C1 segment of cervical spinal cord (tissue), 14 donors: ENCODE measurements around the gene RAPGEF3.

ENCODE experiments used
- DNase-seq, 14 donors: peaks; one replicate each; lab custom pipeline; 2025; lab: John Stamatoyannopoulos, UW

RAPGEF3 gene

DNA sequence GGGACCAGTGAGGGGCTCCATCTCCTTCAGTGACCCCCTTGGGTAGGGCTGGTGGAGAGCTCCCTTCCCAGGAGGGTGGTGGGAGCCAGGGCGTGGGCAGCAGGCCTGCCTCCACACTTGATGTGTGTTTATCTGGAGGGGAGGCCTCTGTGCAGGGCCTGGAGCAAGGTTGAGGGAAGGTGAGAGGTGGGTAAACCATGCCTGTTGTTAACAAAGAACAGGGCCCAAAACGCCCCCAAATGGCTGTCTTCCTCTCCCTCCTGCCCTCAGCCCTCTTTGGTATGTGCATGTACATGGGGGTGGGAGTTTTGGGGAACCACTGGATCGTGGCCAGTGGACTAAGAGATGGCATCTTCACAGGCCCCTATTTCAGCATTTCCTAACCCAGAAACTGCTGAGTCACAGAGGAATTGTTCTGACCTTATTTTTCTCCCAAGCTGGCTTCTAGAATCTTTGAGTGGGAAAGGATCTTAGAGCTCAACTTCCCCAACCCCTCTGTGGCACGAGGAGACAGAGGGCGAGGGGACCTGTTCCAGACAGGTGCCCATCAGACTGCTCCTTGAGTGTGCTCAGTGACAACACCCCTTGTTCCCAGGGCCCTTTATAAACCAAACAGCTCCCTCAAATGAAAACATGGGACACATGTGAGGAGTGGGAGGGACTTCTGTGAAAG lies 17.9 kb upstream of the RAPGEF3 start:
- peak in 1 of 14 donors; percentile 22 for DNase-seq

DNA sequence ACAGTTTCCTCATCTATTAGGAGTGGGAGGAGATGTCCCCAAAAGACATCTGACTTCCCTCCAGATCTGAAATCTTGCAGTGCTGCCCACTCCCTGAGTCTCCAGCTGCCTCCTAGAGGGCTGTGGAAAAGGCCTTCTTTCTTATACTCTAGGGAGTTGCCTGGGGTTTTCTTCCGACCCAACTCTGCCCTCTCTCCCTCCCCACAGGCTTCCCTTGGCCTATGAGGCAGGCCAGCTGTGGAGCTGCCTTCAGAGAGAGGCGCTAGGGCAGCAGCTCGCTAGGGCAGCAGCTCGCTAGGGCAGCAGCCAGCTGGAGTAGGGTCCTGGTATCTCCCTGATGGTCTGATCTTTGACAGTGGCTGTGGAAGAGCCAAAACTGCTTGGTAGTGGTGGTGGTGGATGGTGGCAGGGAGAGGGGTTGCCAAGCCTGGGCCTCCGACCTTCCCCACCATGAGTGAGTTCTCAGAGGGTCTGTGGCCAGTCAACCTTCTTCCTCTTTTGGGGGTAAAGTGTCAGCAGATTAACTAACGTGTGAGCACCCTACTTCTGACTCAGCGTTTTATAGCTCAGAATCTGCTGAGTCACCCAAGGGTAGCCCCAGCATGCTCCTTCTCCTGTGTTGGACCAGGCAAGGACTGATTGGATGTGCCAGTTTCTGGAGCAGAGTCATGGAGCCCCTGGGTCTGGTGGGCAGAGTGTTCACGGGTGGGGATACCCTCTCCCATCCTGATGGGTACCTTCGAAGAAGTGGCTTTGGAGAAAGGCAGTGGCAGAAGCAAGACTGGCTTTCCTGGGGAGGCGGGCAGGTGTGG lies 16.6 kb upstream of the RAPGEF3 start:
- peak in 9 of 14 donors; percentile 36 to 73 (median 57) for DNase-seq

DNA sequence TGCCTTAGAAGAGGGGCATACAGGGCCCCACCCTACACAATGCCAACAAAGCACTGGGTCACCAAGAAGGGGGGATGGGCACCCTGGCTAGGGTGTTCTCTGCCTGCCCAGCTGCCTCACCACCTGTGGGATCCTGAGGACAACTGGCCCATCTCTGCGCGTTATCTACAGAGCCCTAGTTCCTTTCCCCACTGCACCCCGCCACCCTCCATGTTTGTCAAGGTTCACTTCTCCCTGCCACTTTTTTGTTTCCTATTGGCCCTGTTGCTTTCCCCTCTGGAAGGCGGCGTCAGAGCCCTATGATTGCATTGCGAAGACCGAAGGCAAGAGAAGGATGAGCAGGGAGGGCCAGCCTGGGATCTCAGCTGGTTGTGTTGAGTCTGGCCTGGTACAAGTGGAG lies 16.0 kb upstream of the RAPGEF3 start:
- peak in 1 of 14 donors; percentile 59 for DNase-seq

DNA sequence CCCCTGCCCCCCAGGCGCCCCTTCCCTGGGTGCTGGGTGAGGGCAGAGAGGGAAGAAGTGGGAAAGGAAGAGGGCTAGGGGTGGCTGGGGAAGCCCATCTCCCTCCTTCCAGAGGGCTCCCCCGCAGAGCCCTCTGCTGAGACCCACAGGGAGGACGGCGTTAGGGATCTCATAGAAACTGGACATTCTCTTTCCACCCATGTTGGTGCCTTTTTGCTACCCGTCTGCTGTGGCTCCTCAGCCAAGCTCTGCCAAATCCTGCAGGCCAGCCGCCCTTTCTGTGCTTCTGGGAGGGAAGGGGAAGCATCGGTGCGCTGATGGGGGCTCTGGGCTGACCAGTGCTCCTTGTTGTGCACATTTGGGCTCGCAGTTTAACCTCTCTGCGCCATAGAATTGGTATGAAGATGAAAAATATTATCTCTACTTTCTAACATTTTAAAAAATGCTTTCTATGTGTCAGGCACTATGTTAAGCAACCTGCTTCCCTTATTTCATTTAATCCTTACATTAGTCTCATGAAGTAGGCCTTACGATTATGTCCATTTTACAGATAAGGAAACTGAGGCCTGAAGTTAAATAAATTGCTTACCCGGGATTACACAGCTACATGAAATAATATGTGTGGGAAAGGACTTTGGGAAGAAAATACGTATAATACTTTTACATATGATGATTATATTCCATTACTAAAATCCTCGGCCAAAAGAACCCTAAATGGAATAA lies 15.3 kb upstream of the RAPGEF3 start:
- DNase-seq: peak in 1 of 14 donors; percentile 65

DNA sequence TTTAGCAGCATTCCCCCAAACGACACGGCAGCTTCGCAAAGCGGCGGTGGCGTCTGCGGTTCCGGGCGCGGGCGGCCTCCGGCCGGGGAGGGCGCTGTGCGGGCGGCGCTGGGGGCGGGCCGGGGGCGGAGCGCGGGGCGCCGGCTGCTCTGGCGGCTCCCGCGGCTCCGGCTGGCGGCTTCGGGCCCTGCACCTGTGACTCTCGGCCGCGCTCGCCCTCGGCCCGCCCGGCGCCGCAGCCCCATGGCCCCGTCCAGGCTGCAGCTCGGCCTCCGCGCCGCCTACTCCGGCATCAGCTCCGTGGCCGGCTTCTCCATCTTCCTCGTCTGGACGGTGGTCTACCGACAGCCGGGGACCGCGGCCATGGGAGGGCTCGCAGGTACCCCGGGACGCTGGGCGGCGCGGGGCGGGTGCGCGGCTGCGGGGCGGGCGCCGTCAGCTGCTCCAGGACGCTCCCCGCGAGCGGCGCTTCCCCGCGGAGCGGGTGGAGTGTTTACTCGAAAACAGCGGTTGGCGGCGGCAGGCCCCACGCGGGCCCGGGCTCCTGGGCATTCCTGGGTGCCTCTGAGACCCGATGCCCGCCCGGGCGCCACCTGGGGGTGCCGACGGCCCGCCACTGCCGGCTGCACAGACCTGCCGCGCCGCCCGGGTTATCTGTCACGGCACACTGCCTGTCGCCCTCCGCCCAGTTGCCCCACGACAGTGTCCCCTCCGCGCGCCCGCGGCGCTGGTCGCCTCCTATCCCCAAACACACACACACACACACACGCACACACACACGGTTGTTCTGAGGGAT lies 14.6 kb upstream of the RAPGEF3 start, which contains the start of gene SLC48A1:
Gene SLC48A1 (plus strand): TSS at position 177 of the 796 bp plus-strand sequence. CDS start 67 bp downstream, at position 244.
- DNase-seq: peak in 12 of 14 donors; percentile 30 to 88 (median 64)

DNA sequence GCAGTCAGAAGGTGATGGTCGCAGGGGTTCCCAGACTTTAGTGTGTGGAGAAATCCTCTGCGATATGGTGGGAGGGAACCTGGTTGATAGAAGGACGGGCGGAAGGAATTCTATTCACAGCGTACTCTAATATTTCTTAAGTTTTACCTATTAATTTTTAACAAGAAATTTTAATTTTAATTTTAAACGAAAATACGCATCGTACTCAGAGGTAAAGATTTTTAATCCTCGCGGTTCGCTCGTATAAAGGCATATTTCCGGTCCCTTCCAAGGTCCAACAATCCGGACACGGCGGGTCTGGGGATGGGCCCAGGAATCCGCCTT lies 14.0 kb upstream of the RAPGEF3 start:
- no peak for DNase-seq

DNA sequence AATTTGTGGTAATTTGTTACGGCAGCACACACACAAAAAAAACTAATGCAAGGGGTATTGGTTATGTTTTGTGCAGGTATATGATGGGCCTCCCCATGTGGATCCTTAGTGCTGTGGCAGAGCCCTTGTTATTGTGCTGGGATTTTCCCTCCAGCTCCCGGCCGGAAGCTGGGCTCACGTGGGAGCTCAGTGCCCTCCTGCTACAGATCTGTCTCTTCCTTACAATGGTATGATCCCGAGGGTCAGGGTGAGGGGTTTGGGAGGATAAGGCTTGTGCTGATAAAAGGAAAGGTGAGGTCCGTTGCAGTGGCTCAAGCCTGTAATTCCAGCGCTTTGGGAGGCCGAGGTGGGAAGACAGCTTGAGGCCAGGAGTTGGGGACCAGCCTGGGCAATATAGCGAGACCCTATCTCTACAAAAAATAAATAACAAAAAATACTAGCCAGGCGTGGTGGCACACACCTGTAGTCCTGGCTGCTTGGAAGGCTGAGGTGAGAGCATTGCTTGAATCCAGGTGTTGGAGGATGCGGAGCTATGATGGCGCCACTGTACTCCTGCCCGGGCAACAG lies 13.5 kb upstream of the RAPGEF3 start:
- peak in 5 of 14 donors; percentile 19 to 66 (median 39) for DNase-seq

DNA sequence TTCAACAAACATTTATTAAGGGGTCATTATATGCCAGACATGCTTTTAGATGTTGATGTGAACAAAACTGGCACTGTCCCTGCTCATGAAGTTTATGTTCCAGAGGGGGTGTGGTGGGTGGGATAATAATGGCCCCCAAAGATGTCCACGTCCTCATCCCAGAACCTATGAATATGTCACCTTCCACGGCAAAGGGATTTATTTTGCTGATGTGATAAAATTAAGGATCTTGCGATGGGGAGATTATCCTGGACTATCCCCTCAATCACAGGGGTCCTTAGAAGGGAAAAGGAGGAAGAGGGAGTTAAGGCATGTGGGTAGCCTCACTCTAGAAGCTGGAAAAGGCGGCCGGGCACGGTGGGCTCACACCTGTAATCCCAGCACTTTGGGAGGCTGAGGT lies 12.6 kb upstream of the RAPGEF3 start:
- DNase-seq: no peak

DNA sequence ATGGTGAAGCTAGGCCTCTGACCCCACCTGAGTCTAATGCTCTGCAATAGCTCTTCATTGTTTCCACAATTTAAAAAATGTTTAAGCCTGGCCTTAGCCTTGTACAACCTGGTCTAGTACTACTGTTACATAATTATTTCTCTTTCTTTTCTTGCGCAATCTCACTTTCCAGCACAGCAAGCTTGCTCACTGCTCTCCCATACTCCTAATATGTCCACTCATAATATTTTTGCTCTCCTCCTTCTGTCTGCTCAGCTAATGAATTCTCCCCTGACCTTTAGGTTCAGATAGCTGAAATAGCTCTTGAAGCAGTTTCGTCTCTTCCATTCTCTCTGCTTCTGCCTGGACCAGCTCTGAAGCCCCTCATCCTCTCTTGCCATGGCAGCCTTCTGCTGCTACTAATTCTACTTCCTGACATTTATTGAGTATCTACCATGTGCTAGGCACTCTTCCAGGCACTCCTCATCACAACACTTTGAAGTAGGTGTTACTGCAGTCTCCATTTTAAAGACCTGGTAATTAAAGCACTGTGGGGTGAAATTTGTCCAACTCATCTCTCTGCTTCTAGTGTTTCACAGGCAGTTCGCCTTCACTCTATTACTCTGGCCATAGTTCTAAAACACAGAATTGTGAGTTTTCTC lies 11.5 kb upstream of the RAPGEF3 start:
- no peak for DNase-seq

DNA sequence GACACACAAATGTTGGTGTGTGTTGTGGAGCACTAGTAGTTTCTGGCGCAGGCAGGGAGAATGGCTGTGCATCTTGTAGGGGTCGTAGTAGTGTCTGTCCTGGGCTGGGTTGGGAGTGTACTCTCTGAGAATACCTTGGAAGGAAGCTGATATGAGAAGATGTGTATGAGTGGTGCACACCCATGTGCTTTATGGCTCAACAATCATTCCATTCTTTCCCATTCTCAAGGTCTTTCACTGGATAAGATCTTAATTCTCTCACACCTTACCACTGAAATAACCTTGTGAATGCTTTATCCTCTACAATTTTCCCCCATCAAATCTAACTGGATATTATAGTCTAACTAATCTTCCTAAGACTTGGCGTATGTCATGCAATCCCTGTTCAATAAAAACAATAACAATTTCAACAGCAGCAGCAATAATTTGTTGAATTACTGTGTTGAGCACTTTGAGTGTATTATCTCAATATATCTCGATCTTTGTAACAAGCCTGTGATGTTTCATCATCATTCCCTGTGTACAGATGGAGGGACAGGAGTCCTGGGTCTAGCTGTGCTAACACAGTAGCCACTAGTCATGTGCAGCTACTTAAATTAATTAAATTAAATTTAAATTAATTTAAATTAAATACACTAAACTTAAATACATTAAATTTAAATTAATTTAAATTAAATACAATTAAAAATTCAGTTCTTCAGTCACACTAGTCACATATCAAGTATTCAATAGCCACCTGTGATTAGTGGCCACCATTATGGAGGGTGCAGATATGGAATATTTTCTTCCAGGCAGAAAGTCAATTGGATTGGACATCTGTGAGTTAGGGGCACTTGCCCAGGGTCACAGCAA lies 10.8 kb upstream of the RAPGEF3 start:
- DNase-seq: no peak

DNA sequence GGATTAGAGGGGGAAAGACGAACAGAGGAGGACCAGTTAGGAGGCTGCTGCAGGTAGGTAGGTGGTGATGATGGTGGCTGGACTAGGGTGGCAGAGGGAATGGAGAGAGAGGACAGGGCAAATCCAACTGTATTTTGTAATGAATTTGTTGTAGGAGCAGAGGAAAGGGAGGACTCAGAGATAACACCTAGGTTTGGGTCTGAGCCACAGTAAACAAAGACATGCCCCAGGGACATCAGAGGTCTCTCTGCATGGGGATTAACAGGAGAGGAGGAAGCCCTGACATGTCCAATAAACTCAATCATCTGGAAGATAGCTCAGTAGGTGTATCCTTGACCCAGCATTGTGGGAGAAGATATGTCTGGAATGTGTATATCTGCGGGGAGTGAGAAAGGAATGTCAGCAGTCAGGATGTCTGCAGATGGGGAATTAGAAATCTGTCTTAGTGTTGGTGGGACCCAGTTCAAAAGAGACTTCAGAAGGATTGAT lies 9.7 kb upstream of the RAPGEF3 start:
- DNase-seq: no peak

DNA sequence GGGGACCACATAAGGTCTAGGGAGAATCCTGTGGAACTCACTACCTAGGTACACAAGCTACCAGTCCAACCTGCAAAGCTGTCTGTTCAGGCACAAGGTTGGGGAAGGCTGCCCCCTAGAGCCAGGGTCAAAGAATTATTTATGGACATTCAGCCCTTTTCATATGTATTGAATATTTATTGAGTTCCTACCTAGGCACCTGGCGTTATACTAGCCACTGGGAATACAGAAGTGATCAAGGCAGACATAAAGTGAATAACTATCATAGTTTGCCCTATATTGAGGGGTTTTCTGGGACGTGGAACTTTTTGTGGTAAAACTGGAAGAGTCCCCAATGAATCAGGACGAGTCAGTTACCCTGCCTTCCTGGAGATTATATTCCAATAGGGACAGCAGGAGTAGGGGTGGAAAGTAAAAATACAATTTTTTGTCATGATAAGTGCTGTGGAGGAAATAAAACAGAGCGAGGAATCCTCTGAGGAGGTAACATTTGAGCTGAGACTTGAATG lies 8.6 kb upstream of the RAPGEF3 start:
- peak in 2 of 14 donors; percentile 20 to 37 for DNase-seq

DNA sequence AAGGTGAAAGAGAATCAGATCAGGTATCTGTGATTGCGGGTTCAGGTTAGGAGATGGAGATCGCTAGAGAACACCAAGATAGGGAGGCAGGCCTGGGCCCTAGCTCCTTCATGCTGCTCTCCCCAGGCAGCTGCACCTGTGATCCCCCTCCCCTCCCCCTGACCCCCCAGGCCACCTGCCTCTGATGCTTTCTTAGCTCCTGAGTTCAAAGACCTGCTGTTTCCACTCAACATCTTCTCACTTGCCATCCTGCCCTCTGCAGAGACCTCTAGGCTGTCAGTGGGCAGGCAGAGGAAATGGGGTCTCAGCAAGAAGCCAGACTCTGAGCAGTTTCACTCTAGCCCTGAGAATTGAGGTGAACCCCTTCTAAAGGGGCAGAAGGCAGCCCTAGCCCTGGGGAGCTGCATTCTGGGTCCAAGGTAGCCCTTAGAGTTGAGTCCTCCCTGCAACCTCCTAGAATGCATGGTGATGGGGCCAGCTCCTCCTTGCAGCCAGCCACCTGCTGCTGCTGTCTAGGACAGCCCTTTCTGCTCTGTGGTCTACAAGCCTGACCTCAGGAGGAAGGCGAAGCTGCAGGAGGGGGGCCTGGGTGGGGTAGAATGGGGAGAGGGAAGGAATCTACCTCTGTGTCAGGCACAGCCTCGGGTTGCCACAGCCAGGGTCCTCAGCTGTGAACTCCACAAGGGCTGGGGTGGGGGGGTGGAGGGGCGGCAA lies 8.0 kb upstream of the RAPGEF3 start:
- no peak for DNase-seq

DNA sequence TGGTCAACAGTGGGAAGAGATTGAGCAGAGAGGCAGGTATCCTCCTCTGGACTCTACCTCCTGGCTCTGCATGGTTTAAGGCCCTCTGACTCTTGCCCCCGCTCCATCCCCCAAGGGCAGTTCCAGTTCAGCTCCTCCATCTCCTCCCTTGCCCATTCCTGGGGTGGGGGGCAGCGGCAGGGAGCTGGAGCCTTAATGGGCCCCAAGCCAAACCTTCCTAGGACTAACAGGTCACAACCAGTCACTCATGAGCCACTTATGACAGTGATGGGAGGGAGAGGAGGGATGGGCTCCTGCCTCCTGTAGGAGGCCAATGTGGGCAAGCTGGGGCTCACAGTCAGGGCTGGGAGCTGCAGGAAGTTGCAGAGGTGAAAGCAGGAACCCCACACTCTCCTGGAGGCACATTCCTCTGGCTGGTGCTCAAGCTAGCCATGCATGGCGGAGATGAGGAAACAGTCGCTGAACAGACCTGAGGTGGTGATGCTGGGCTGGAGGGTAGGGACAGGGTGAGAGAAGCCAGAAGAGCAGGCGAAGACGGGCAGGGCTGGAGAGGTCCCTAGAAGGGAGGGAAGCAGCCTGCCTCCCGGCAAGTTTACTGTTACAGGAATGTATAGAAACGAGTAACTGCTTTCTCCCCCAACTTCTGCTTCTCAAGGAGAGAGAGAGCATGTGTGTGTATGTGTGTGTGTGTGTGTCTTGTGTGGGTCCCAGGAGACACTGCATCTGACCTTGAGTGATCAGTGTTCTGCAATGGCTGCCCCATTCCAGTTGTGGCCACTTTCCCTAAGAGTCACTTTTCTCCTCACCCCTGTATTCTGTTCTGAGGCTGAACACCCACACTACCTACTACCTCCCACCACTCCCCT lies 5.0 kb upstream of the RAPGEF3 start:
- no peak for DNase-seq

DNA sequence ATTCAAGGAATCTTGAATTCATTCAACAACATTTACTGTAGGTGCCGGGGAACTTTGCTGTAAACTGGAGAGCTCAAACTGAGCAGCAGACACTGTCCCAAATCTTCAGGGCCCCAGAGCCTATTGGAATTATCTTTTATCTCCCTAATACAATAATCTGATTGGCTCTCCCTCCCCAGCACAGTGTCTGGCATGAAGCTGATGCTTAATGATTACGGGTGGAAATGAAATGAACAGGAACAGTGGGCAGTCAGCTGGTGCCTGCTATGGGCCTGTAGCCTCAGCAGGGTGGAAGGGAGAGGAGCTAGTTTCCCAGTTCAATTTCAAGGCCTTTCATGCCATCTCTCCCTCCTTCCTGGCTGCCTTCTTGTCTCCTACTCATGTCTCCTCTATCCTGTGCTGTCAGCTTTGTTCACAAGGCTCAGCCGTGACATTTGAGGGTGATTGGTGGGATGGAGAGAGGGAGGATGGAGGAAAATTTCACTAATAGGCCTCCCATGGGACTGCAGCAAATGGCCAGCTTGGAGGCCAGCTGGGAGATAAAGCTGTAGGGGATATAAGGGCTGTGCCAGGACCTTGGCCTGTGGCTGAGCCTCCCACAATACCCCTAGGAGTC lies 4.3 kb upstream of the RAPGEF3 start:
- no peak for DNase-seq

DNA sequence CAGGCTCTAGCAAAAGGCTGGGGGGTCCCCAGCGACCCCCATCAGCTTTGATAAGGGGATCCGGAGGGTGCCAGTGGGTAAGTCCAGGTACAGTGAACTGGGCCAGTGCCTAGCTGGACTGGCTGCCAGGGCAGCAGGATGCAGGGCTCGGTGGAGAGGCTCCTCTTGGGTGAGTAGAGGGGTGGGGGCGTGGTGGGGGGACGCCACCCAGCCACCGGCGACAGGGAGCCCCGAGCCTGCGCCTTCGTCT lies 171 bp downstream of the RAPGEF3 start:
- no peak for DNase-seq

DNA sequence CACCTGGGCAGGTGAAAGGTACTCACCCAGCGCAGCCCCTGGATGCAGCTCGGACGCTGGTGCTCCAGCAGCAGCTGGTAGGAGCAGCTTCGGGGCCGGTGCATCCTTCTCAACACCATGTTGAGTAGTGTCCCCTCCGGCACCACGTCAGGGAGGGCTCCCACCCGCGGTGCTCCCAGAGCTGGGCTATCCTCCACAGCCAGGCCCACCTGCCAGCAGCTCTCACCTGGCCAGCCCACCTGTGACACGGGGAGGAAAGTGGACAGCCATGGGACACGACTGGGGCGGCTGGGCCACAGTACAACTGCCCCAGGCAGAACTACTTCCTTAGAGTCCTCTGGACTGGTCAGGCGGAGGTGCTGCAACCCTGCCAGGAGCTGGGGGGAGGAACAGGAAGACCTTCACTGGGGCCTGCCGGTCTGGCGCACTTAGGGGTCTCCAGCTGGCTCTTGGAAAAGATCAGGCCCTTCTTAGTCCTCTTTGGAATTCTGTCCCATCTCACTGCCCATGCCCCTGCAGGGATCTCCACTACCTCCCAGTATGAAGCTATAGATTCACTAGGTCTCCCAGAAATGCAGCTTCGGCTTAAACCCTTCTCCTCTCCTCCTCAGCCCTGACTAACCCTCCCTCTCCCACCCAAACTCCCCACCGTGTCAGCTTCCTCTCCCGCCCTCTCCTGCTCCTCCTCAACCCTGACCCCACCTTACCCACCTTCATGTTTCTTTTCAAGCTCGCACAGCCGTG lies 668 bp downstream of the RAPGEF3 start:
- peak in 9 of 14 donors; percentile 49 to 71 (median 62) for DNase-seq
